Kidney epithelial cell (primary cell): ENCODE data around the gene HELZ2. TPM values are rescaled to one million over a fixed set of nuclear protein-coding genes. Genes with fewer than 3 reads are reported as not detected.

Source experiments
- DNase-seq: peaks from one replicate; pipeline ENCODE4 v3.0.0-alpha.2; 2010; ENCODE audit warnings: low read depth
- H3K27me3 ChIP-seq: 2 replicates; pipeline ENCODE4 v1.6.0; 2011; ENCODE audit warnings: low read length; ENCODE audit not compliant: control insufficient read depth, insufficient read depth
- H3K36me3 ChIP-seq: 2 replicates; pipeline ENCODE4 v1.5.1; 2011; ENCODE audit warnings: low read length; ENCODE audit not compliant: control insufficient read depth, insufficient read depth
- H3K4me3 ChIP-seq: 2 replicates; pipeline ENCODE4 v1.5.1; 2011; ENCODE audit warnings: low read depth, mild to moderate bottlenecking, control low read depth, low read length
- CTCF ChIP-seq: IDR thresholded peaks from 2 replicates; pipeline ENCODE4 v1.5.1; 2011; ENCODE audit warnings: mild to moderate bottlenecking, moderate library complexity, low read length, control low read depth, inconsistent platforms; ENCODE audit not compliant: insufficient read depth, poor library complexity, severe bottlenecking
- total RNA-seq: library from RNA; depleted of rRNA; stranded (reverse); fragments of >200 nt; gene quantifications from 2 replicates; pipeline ENCODE4 v1.2.3, GENCODE V29; 2015

Gene HELZ2
- total RNA-seq, 1 donor from 2014 or later: 69.2 TPM

- Histone ChIP-seq H3K27me3 (peaks cover 32% of the 10 kb centered on the region), H3K4me3 (no peak overlapping the region), H3K36me3 (no peaks in the 10 kb centered on the region)
- no peak for TF ChIP-seq CTCF
- DNase-seq: no peak
Measured at GRCh38 chr20:63530788-63531160, 43.3 kb downstream of the HELZ2 start.

- Histone ChIP-seq H3K27me3 (peaks cover 31% of the 10 kb centered on the region), H3K36me3 (no peaks in the 10 kb centered on the region), H3K4me3 (no peak overlapping the region)
- no peak for DNase-seq
- TF ChIP-seq CTCF: no peak
Measured at GRCh38 chr20:63529861-63530787, 43.9 kb downstream of the HELZ2 start.

- Histone ChIP-seq H3K4me3 (no peak overlapping the region), H3K27me3 (peaks cover 23% of the 10 kb centered on the region), H3K36me3 (no peaks in the 10 kb centered on the region)
- no peak for TF ChIP-seq CTCF
- DNase-seq: no peak
Measured at GRCh38 chr20:63529180-63529860, 44.7 kb downstream of the HELZ2 start.

GRCh38 chr20:63527184-63527583 lies 46.9 kb downstream of the HELZ2 start:
- DNase-seq: no peak
- Histone ChIP-seq H3K36me3 (peaks cover 6% of the 10 kb centered on the region), H3K4me3 (no peak overlapping the region), H3K27me3 (peaks cover 11% of the 10 kb centered on the region)
- TF ChIP-seq CTCF: no peak

- peaks cover 11% of the 10 kb centered on the region for H3K27me3 ChIP-seq
- peaks cover 8% of the 10 kb centered on the region for H3K36me3 ChIP-seq
- no peak for DNase-seq
- no peak overlapping the region for H3K4me3 ChIP-seq
- no peak for TF ChIP-seq CTCF
Measured at GRCh38 chr20:63525971-63526370, 48.1 kb downstream of the HELZ2 start.

GRCh38 chr20:63525185-63525584 lies 48.9 kb downstream of the HELZ2 start:
- no peak for DNase-seq
- H3K4me3 ChIP-seq: no peak overlapping the region
- peaks cover 11% of the 10 kb centered on the region for H3K27me3 ChIP-seq
- H3K36me3 ChIP-seq: peaks cover 8% of the 10 kb centered on the region
- no peak for TF ChIP-seq CTCF
